Keratinocyte (primary cell): Measurements from ENCODE around the gene VOPP1. TPM values are rescaled to one million over a fixed set of nuclear protein-coding genes. Genes with fewer than 3 reads are reported as not detected.

Source experiments
- DNase-seq: peaks from one replicate; pipeline ENCODE4 v3.0.0-alpha.2; 2011; ENCODE audit warnings: low read depth, missing footprints, low spot score
- FAIRE-seq: peaks from 2 replicates; lab custom pipeline; 2011; peaks lifted over from hg19 to GRCh38; lab: Jason Lieb, UNC
- H2AFZ ChIP-seq: 2 replicates; pipeline ENCODE4 v1.6.0; 2012; ENCODE audit warnings: low read length, control low read depth, inconsistent platforms; ENCODE audit not compliant: control insufficient read depth
- H3K27ac ChIP-seq: 2 replicates; pipeline ENCODE4 v1.5.1; 2011; ENCODE audit warnings: low read length; ENCODE audit not compliant: control insufficient read depth, insufficient read depth
- H3K27me3 ChIP-seq: 3 replicates; pipeline ENCODE4 v1.6.0; 2011; ENCODE audit warnings: low read length; ENCODE audit not compliant: control insufficient read depth, insufficient read depth; ENCODE audit errors: extremely low read depth
- H3K36me3 ChIP-seq, 2 experiments: 2 replicates in 1 of 2; 3 replicates in 1 of 2; pipeline ENCODE4 v1.5.1; 2011; ENCODE audit warnings: low read length in 2 of 2, mild to moderate bottlenecking in 1 of 2; ENCODE audit not compliant: control insufficient read depth in 2 of 2, insufficient read depth in 2 of 2; ENCODE audit errors: extremely low read depth in 1 of 2
- H3K4me1 ChIP-seq: 3 replicates; pipeline ENCODE4 v1.5.1; 2011; ENCODE audit warnings: low read length; ENCODE audit not compliant: control insufficient read depth, insufficient read depth; ENCODE audit errors: extremely low read depth
- H3K4me2 ChIP-seq: 3 replicates; pipeline ENCODE4 v1.6.0; 2011; ENCODE audit warnings: low read depth, low read length; ENCODE audit not compliant: control insufficient read depth, insufficient read depth; ENCODE audit errors: extremely low read depth
- H3K4me3 ChIP-seq, 3 experiments: fragments of 200-600 bp in 1 of 3; sonication (generic) in 1 of 3; 2 replicates in 2 of 3; 3 replicates in 1 of 3; pipeline ENCODE4 v1.5.1; 2011 to 2016; ENCODE audit warnings: low read length in 3 of 3, mild to moderate bottlenecking in 3 of 3, control low read depth in 2 of 3, inconsistent platforms in 1 of 3, low read depth in 1 of 3, mixed read lengths in 1 of 3, mixed run types in 1 of 3, moderate library complexity in 1 of 3; ENCODE audit not compliant: control insufficient read depth in 2 of 3, insufficient read depth in 2 of 3; ENCODE audit errors: extremely low read depth in 1 of 3
- H3K79me2 ChIP-seq: 2 replicates; pipeline ENCODE4 v1.6.0; 2012; ENCODE audit warnings: low read length; ENCODE audit not compliant: control insufficient read depth, insufficient read depth
- H3K9ac ChIP-seq: 3 replicates; pipeline ENCODE4 v1.6.0; 2011; ENCODE audit warnings: low read length; ENCODE audit not compliant: control insufficient read depth, insufficient read depth; ENCODE audit errors: extremely low read depth
- H3K9me1 ChIP-seq: 3 replicates; pipeline ENCODE4 v1.6.0; 2011; ENCODE audit warnings: low read length; ENCODE audit not compliant: control insufficient read depth, insufficient read depth; ENCODE audit errors: extremely low read depth
- H3K9me3 ChIP-seq: 2 replicates; pipeline ENCODE4 v1.5.1; 2012; ENCODE audit warnings: low read depth, low read length; ENCODE audit not compliant: control insufficient read depth
- H4K20me1 ChIP-seq: 3 replicates; pipeline ENCODE4 v1.6.0; 2011; ENCODE audit warnings: low read length; ENCODE audit not compliant: control insufficient read depth, insufficient read depth; ENCODE audit errors: extremely low read depth
- CTCF ChIP-seq, 3 experiments: IDR thresholded peaks in 1 of 3; conservative IDR thresholded peaks in 1 of 3; optimal IDR thresholded peaks in 1 of 3; 2 replicates in 2 of 3; 3 replicates in 1 of 3; pipeline versions ENCODE3 to v1.5.1; 2011; ENCODE audit warnings: low read length in 3 of 3, mild to moderate bottlenecking in 3 of 3, moderate library complexity in 2 of 3, control low read depth in 1 of 3, inconsistent platforms in 1 of 3; ENCODE audit not compliant: insufficient read depth in 2 of 3; ENCODE audit errors: extremely low read depth in 1 of 3
- EZH2 ChIP-seq: IDR thresholded peaks from one replicate; pipeline ENCODE4 v1.6.1; 2012; ENCODE audit warnings: inconsistent platforms, mild to moderate bottlenecking, low read length, moderate library complexity
- dilution Hi-C: fragments of 300-500 bp; cut with MboI; formaldehyde crosslinking; loops from one replicate; pipeline ENCODE4 v1.7.0; 2020; ENCODE audit warnings: low sequenced_read_pairs; ENCODE audit not compliant: extremely low pct_ligation_motif_present
- polyA plus RNA-seq, 5 experiments: library from polyadenylated mRNA; depleted of rRNA in 3 of 5; stranded (reverse) in 3 of 5; stranded (forward) in 1 of 5; unstranded in 1 of 5; fragments of >200 nt; gene quantifications; 1 replicate in 1 of 5; 2 replicates in 3 of 5; 3 replicates in 1 of 5; pipeline versions ENCODE4 v1.2.1 to v1.2.3, GENCODE V29; 2011 to 2012; ENCODE audit warnings: missing spikeins in 2 of 5, low read depth in 1 of 5, low replicate concordance in 1 of 5

VOPP1 gene
- polyA plus RNA-seq, 1 donor (not counting 4 experiments of a cell fraction or from before 2014, with no cell fraction given): 49.2 TPM

DNA sequence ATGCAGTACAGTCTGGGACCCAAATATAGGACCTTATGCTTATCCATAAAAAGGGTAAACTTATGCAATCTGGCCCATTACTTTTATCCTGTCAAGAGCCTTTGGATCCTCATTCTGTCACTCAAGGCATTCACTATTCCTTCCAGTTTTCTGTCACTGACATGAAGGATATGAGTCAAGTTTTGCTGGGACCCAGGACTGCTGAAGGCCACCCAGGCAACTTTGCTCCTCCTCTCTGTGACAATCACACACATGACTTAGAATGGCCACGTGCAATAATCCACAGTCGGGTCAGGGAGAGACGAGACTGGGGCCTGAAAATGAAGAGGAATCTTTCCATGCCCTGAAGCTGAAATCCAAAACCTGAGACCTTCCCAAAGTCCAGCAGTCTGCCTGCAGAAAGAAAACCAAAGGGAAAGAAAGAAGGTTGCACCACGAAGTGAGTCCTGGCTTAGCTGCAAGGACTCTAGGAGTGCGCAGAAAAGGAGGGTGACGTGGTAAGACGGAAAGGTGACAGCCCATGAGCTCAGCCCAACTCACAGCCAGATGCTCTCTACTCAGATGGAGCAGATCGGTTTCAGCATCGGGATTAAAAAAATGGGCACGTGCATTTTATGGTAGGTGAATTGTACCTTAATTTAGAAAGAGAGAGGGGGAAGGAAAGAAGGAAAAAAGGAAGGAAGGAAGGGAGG, 67.2 kb downstream of the VOPP1 start:
- H4K20me1 ChIP-seq: no peaks in the 10 kb centered on the region
- H3K9ac ChIP-seq: no peak overlapping the region
- DNase-seq (no peak), FAIRE-seq (no peak)
- peaks cover 19% of the 10 kb centered on the region for H3K79me2 ChIP-seq
- no peak overlapping the region for H3K4me3 ChIP-seq
- peaks cover 18% of the 10 kb centered on the region for H3K4me1 ChIP-seq
- no peaks in the 10 kb centered on the region for H3K27me3 ChIP-seq
- dilution Hi-C loops: no loop called here
- no peak for TF ChIP-seq CTCF (optimal IDR thresholded peaks at IDR 0.05 in 1 of 3, IDR thresholded peaks at IDR 0.05 in 1 of 3, conservative IDR thresholded peaks at IDR 0.05 in 1 of 3; ENCODE audit: extremely low read depth in 1 of 3, insufficient read depth in 2 of 3, low read length in 3 of 3)
- TF ChIP-seq EZH2: no peak
- peak overlapping the region; percentile 29 for H3K4me2 ChIP-seq
- H3K27ac ChIP-seq: peak overlapping the region; percentile 34
- H3K9me3 ChIP-seq: no peaks in the 10 kb centered on the region
- no peak overlapping the region for H2AFZ ChIP-seq
- H3K36me3 ChIP-seq: peaks cover 0 to 6% of the 10 kb centered on the region in 2 experiments
- no peaks in the 10 kb centered on the region for H3K9me1 ChIP-seq

- Histone ChIP-seq H3K27me3 (no peaks in the 10 kb centered on the region), H2AFZ (no peak overlapping the region), H3K9ac (no peak overlapping the region), H3K79me2 (peaks cover 24% of the 10 kb centered on the region), H3K27ac (peak overlapping the region; percentile 34), H3K9me1 (no peaks in the 10 kb centered on the region), H3K36me3 (peaks cover 0 to 6% of the 10 kb centered on the region in 2 experiments), H3K9me3 (no peaks in the 10 kb centered on the region), H4K20me1 (no peaks in the 10 kb centered on the region), H3K4me2 (peak overlapping the region; percentile 29), H3K4me3 (no peak overlapping the region), H3K4me1 (peaks cover 18% of the 10 kb centered on the region)
- FAIRE-seq (peak; percentile 36), DNase-seq (peak; percentile 42)
- dilution Hi-C loops: no loop called here
- TF ChIP-seq EZH2 (no peak), CTCF (optimal IDR thresholded peaks at IDR 0.05 in 1 of 3, IDR thresholded peaks at IDR 0.05 in 1 of 3, conservative IDR thresholded peaks at IDR 0.05 in 1 of 3; ENCODE audit: extremely low read depth in 1 of 3, insufficient read depth in 2 of 3, low read length in 3 of 3) (no peak)
Observed at GRCh38 chr7:55504093-55504859, 68.0 kb downstream of the VOPP1 start.
